Urinary bladder (tissue), 4 donors: ENCODE data around the gene SCYGR4. TPM values are rescaled to one million over a fixed set of nuclear protein-coding genes. Genes with fewer than 3 reads are reported as not detected.

Experiments
- DNase-seq: peaks from one replicate; pipeline ENCODE4 v3.0.0-alpha.2; 2015; ENCODE audit errors: extremely low spot score
- H3K27ac ChIP-seq: one replicate; pipeline ENCODE4 v1.5.1; 2013; ENCODE audit warnings: low read depth, mild to moderate bottlenecking, moderate library complexity
- H3K36me3 ChIP-seq: one replicate; pipeline ENCODE4 v1.6.1; 2013; ENCODE audit warnings: mild to moderate bottlenecking, moderate library complexity; ENCODE audit not compliant: insufficient read depth
- H3K4me1 ChIP-seq: one replicate; pipeline ENCODE4 v1.6.1; 2013; ENCODE audit warnings: mild to moderate bottlenecking, moderate library complexity; ENCODE audit not compliant: insufficient read depth
- H3K4me3 ChIP-seq: one replicate; pipeline ENCODE4 v1.5.1; 2013; ENCODE audit warnings: low read depth, low read length
- WGBS: extraction: QIAGEN DNeasy Blood & Tissue Kit; methylation state at CpG from one replicate; pipeline ENCODE4 v1.1.7; 2013; 5-methylcytosine and 5-hydroxymethylcytosine counted together
- polyA plus RNA-seq: library from polyadenylated mRNA; stranded (reverse); fragments of 200-250 nt; gene quantifications from one replicate; pipeline ENCODE4 v1.2.3, GENCODE V29; 2013
- total RNA-seq: library from RNA; depleted of rRNA; stranded (reverse); fragments of >200 nt; gene quantifications from one replicate; pipeline ENCODE4 v1.2.3, GENCODE V29; 2014
- donor health status: healthy with polysubstance abuse.
- donor health status: healthy.

The SCYGR4 gene
- total and polyA plus RNA-seq, 2 donors: not detected

DNA sequence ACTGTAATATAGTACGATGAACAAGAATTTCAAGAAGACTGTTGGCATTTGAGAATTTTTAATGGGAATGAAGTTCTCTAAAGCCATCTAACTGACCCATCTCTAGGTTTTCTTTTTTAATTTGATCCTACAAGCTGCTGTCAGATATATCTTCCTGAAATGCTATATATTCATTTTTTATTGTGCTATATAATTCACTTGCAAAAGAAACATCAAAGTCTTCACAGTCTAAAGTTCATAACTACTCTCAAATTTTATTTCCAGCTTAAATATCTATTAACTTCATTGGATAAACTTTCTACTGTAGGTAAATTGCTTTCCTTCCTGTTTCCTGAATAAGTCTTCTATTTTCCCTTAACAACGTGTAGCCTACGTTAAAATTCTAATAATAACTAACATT, 14.9 kb upstream of the SCYGR4 start:
- H3K36me3 ChIP-seq: no peaks in the 10 kb centered on the region
- no peak overlapping the region for H3K27ac ChIP-seq
- H3K4me3 ChIP-seq: no peak overlapping the region
- H3K4me1 ChIP-seq: no peaks in the 10 kb centered on the region
- DNase-seq: no peak
- WGBS: 70% methylated on average over 3 of the region's 3 CpGs

GRCh38 chr2:227606476-227606875, 10.8 kb upstream of the SCYGR4 start:
- H3K4me1 ChIP-seq: no peaks in the 10 kb centered on the region
- DNase-seq: no peak
- H3K27ac ChIP-seq: no peak overlapping the region
- WGBS: 71% methylated on average over 1 of the region's 1 CpG
- H3K4me3 ChIP-seq: no peak overlapping the region
- no peaks in the 10 kb centered on the region for H3K36me3 ChIP-seq

DNA sequence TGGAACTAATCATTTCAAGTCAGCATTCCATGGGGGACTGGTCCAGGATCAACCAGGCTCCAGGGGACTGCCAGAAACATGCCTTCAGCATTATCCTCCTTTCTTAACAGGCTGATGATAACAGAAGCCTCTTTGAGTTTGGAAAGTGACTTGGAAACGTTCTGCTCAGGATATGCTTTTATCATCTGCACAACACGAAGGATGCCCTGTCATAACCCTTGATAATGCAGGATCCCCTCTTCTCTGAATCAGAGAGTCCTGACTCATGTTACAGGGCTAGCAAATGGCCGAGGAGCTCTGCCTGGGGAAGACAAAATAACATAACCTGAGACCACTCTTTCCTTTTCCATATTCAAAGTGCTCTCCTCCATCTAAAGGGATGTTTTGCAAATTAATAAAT, 9.4 kb upstream of the SCYGR4 start:
- Histone ChIP-seq H3K4me1 (no peaks in the 10 kb centered on the region), H3K36me3 (no peaks in the 10 kb centered on the region), H3K27ac (no peak overlapping the region), H3K4me3 (no peak overlapping the region)
- no peak for DNase-seq
- 29% methylated on average over 3 of the region's 3 CpGs for WGBS

DNA sequence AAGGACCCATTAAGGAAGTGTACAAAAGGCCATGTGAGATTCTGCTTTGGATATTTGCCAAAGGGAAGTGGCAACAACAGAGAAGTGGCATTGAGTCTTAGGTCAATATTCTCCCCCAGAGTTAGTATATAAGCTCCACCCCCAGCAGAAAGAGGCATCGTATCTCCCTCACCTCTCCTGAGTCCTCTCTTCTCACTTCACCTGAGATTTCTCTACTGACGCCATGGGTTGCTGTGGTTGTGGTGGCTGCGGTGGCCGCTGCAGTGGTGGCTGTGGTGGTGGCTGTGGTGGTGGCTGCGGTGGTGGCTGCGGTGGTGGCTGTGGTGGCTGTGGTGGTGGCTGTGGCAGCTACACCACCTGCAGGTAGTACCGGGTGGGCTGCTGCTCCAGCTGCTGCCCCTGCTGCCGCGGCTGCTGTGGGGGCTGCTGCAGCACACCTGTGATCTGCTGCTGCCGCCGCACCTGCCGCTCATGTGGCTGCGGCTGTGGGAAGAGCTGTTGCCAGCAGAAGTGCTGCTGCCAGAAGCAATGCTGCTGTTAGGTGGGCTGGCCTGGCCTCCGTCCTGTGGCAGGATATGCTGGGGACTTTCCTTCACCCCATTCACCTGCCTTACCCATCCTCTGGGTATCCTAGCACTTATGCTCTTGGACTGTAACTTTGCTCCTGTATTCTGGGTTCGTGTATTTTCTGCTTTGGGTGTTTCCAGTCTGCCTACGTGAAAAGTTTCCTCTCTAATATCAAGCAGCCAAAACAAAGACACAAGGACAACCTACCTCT, 8.5 kb upstream of the SCYGR4 start:
- Histone ChIP-seq H3K36me3 (no peaks in the 10 kb centered on the region), H3K4me1 (no peaks in the 10 kb centered on the region), H3K4me3 (no peak overlapping the region), H3K27ac (no peak overlapping the region)
- WGBS: 81% methylated on average over 16 of the region's 16 CpGs
- no peak for DNase-seq

DNA sequence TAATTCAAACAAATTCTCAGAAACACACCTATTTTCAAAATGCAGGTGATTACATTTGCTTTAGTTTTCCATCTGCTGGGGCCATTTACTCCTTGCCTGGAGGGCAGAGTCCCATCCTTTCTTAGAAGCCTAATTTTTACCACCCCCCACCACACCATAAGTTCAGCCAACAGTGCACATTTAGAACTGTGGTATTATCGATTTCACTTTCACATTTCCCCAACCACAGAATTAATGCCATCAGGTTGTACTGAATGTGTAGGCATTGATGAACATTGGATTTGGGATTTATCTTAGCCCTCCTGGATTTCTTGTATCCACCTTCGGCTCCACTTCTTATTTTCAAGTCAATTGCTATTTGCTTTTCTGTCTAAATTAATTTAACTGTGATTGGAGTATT, 7.2 kb upstream of the SCYGR4 start:
- Histone ChIP-seq H3K27ac (no peak overlapping the region), H3K4me1 (no peaks in the 10 kb centered on the region), H3K36me3 (no peaks in the 10 kb centered on the region), H3K4me3 (no peak overlapping the region)
- DNase-seq: no peak
- 93% methylated on average over 2 of the region's 2 CpGs for WGBS

GRCh38 chr2:227612546-227613271, 4.6 kb upstream of the SCYGR4 start:
- no peak overlapping the region for H3K4me3 ChIP-seq
- no peaks in the 10 kb centered on the region for H3K36me3 ChIP-seq
- no peaks in the 10 kb centered on the region for H3K4me1 ChIP-seq
- WGBS: 84% methylated on average over 11 of the region's 11 CpGs
- H3K27ac ChIP-seq: no peak overlapping the region
- DNase-seq: no peak

DNA sequence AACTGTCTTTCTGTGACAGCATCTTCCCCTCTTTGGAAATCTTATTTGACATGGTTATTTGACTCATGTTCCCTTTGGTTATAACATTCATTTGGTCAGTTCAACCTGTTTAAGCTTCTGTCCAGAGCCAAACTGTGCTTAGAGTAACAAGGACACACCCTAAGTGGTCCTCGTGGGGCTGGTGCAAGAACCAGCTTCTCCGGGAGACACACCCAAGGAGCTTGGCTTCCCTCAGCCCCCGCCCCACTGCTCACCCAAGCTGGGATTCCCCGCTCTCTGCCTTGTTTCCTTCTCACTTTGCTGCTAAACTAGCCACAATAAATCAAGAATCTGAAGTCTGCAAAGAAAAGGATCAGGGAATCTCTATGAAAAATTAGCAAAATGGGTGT, 4.0 kb upstream of the SCYGR4 start:
- Histone ChIP-seq H3K36me3 (no peaks in the 10 kb centered on the region), H3K27ac (no peak overlapping the region), H3K4me3 (no peak overlapping the region), H3K4me1 (no peaks in the 10 kb centered on the region)
- no peak for DNase-seq
- WGBS: 77% methylated on average over 4 of the region's 4 CpGs

- DNase-seq: no peak
- H3K4me3 ChIP-seq: no peak overlapping the region
- H3K36me3 ChIP-seq: no peaks in the 10 kb centered on the region
- H3K27ac ChIP-seq: no peak overlapping the region
- H3K4me1 ChIP-seq: no peaks in the 10 kb centered on the region
- WGBS: 93% methylated on average over 4 of the region's 4 CpGs
Measured at GRCh38 chr2:227614246-227614645, 3.1 kb upstream of the SCYGR4 start.

DNA sequence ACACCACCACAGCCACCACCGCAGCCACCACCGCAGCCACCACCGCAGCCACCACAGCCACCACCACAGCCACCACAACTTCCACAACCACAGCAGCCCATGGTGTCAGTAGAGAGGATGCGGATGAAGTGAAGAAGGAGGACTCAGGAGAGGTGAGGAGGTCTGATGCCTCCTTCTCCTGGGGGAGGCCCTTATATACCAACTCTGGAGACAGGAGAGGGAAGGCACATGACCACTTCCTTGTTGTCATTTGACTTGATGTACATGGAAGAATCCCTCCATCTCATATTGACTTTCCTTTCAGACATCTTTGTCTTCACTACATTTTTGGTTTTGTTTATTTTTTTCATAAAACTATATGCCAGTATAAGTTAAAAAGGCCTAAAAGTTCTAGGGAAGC, 2.6 kb upstream of the SCYGR4 start, which contains the start of gene SCYGR3:
TSS of gene SCYGR3 (minus strand) at position 101 of the 400 bp plus-strand sequence. CDS start at position 101, 0 bp downstream.
- WGBS: 98% methylated on average over 4 of the region's 4 CpGs
- DNase-seq: no peak
- Histone ChIP-seq H3K4me3 (no peak within 1 kb of the TSS), H3K27ac (no peak within 1 kb of the TSS), H3K4me1 (no peaks in the 10 kb centered on the region), H3K36me3 (no peaks in the 10 kb centered on the region)

- Histone ChIP-seq H3K4me1 (no peaks in the 10 kb centered on the region), H3K36me3 (no peaks in the 10 kb centered on the region), H3K27ac (no peak overlapping the region), H3K4me3 (no peak overlapping the region)
- no peak for DNase-seq
- 89% methylated on average over 4 of the region's 4 CpGs for WGBS
Measured at GRCh38 chr2:227615181-227615580, 2.1 kb upstream of the SCYGR4 start.

DNA sequence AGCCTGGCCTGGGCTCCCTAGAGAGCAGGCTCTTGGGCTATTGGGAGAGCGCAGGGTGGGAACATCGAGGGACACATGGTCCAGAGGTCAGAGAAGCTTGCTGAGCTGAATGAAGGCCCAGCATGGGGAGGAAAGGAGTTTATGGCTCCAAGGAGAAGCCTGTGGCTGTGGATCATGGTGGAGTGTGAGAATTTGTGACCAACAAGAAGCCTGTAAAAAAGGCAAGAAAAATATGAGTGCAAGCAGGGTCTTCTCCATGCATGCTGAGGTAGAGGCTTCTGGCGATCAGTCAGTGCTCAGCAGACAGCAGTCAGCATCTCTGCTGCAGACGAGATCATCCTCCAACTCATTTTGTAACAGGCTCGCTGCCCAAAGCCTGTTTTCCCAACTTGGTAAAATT, 1.4 kb upstream of the SCYGR4 start:
- no peak overlapping the region for H3K4me3 ChIP-seq
- WGBS: 63% methylated on average over 5 of the region's 5 CpGs
- no peaks in the 10 kb centered on the region for H3K4me1 ChIP-seq
- H3K27ac ChIP-seq: no peak overlapping the region
- DNase-seq: no peak
- no peaks in the 10 kb centered on the region for H3K36me3 ChIP-seq

DNA sequence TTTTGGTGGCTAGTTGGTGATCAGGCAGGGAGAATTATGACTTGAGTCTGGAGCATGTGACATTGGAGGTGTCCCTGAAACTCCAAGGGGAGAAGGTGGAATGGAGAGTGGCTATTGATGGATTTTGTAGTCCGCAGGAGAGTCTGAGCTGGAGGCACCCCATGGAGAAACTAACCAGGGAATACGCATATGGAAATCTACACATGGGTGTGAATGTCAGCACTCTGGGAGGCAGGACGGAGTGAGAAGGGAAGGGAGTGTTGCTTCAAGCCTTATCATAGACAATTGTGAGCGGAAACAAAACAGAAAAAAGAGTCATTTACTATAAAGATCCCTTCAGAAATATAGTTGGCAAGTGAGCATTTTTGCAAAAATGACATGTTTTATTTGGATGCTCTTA, 667 bp upstream of the SCYGR4 start:
- Histone ChIP-seq H3K27ac (no peak overlapping the region), H3K36me3 (no peaks in the 10 kb centered on the region), H3K4me3 (no peak overlapping the region), H3K4me1 (no peaks in the 10 kb centered on the region)
- 46% methylated on average over 4 of the region's 4 CpGs for WGBS
- DNase-seq: no peak

GRCh38 chr2:227623226-227623625, 5.9 kb downstream of the SCYGR4 start:
- no peak overlapping the region for H3K4me3 ChIP-seq
- no peak for DNase-seq
- H3K4me1 ChIP-seq: no peaks in the 10 kb centered on the region
- no peaks in the 10 kb centered on the region for H3K36me3 ChIP-seq
- H3K27ac ChIP-seq: no peak overlapping the region

DNA sequence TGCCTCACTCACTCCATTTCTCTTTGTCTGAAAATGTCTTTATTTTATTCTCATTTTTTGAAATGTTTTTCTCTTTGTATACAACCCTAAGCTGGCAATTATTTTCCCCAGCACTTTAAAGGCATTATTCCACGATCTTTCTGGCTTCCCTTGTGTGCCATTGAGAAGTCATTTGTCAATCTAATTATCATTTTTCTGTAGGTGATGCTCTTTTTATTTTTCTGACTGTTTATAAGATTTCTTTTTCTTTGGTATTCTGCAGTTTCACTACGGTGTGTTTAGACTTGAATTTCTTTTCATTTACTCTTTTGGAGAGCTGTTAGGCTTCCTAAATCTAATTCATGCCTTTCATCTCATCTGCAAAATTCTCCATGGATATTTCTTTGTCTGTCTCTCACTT, 8.1 kb downstream of the SCYGR4 start:
- no peaks in the 10 kb centered on the region for H3K4me1 ChIP-seq
- DNase-seq: no peak
- no peak overlapping the region for H3K4me3 ChIP-seq
- no peak overlapping the region for H3K27ac ChIP-seq
- no peaks in the 10 kb centered on the region for H3K36me3 ChIP-seq
- WGBS: 44% methylated on average over 2 of the region's 2 CpGs
